OCI-LY3 (cell line): ENCODE measurements around the gene GRIN1.

Experiments used
- CTCF ChIP-seq: fragments of 200-600, 300-600 bp; sonication (generic); IDR thresholded peaks from 2 replicates; pipeline ENCODE4 v1.5.1; 2014; ENCODE audit warnings: antibody characterized with exemption, low read length, low read depth
- EZH2phosphoT487 ChIP-seq: fragments of 200-600 bp; shearing (Covaris generic); IDR thresholded peaks from 2 replicates; pipeline ENCODE4 v1.6.1; 2018; ENCODE audit warnings: antibody characterized with exemption, mixed run types, low read depth

- no peak for TF ChIP-seq CTCF
- no peak for TF ChIP-seq EZH2phosphoT487
Measured at GRCh38 chr9:137192859-137193258, 53.9 kb downstream of the GRIN1 start.
